Gastrocnemius medialis (tissue), 4 donors: Measurements from ENCODE around the gene BSPRY. TPM values are rescaled to one million over a fixed set of nuclear protein-coding genes. Genes with fewer than 3 reads are reported as not detected.

Experiments used
- ATAC-seq, 2 donors: fragments of 150-250 bp; one replicate each; pipeline ENCODE4 v1.9.1; 2016
- DNase-seq, 2 donors: peaks; one replicate each; pipeline ENCODE4 v3.0.0-alpha.2; 2019
- H3K27ac ChIP-seq, 4 donors: fragments of 200-600 bp; sonication (generic); 1 replicate in 1 of 4; 2 replicates in 3 of 4; pipeline ENCODE4 v1.5.1; 2016 to 2018; ENCODE audit warnings: mild to moderate bottlenecking in 2 of 4, moderate library complexity in 1 of 4
- H3K27me3 ChIP-seq, 3 donors: fragments of 200-600 bp; sonication (generic) in 2 of 3; 1 replicate in 1 of 3; 2 replicates in 2 of 3; pipeline versions ENCODE4 v1.5.1 to v1.6.0; 2016 to 2019; ENCODE audit warnings: mild to moderate bottlenecking in 1 of 3, moderate library complexity in 1 of 3
- H3K36me3 ChIP-seq, 2 donors: fragments of 200-600 bp; sonication (generic) in 1 of 2; one replicate each; pipeline ENCODE4 v1.5.1; 2017 to 2018
- H3K4me1 ChIP-seq, 2 donors: fragments of 200-600 bp; sonication (generic) in 1 of 2; one replicate each; pipeline ENCODE4 v1.5.1; 2016 to 2017; ENCODE audit warnings: mild to moderate bottlenecking in 2 of 2
- H3K4me3 ChIP-seq, 4 donors: fragments of 200-600 bp; sonication (generic) in 3 of 4; 1 replicate in 1 of 4; 2 replicates in 3 of 4; pipeline ENCODE4 v1.5.1; 2016 to 2019; ENCODE audit warnings: mild to moderate bottlenecking in 2 of 4
- H3K9me3 ChIP-seq, 3 donors: fragments of 200-600 bp; sonication (generic) in 2 of 3; 1 replicate in 1 of 3; 2 replicates in 2 of 3; pipeline ENCODE4 v1.5.1; 2016 to 2019
- POLR2A ChIP-seq, 2 donors: fragments of 450-650 bp; IDR thresholded peaks; one replicate each; pipeline ENCODE4 v1.6.1; 2017; ENCODE audit warnings: antibody characterized with exemption in 2 of 2, mild to moderate bottlenecking in 2 of 2, moderate library complexity in 2 of 2
- in situ Hi-C, 4 donors: fragments of 200-750 bp; cut with MboI; loops; one replicate each; pipeline versions ENCODE4 v1.15.0 to v1.8.0; 2017; ENCODE audit warnings: low sequenced_read_pairs in 4 of 4
- intact Hi-C: fragments of 100-400 bp; cut with DNase I; formaldehyde crosslinking; loops from one replicate; pipeline ENCODE4 v1.15.1; 2023; ENCODE audit warnings: low total_unique reads
- total RNA-seq, 4 donors: library from RNA; depleted of rRNA; stranded (reverse); fragments of >200 nt; gene quantifications; one replicate each; pipeline versions ENCODE4 v1.1.0 to v1.2.3, GENCODE V29; 2016
- TF ChIP-seq, protein P1 (sequence below), 5 experiments: fragments of 450-650 bp in 3 of 5; fragments of 200-600 bp in 2 of 5; sonication (generic) in 2 of 5; IDR thresholded peaks in 4 of 5; conservative IDR thresholded peaks in 1 of 5; 1 replicate in 4 of 5; 2 replicates in 1 of 5; pipeline ENCODE4 v1.5.1; 2016 to 2019; ENCODE audit warnings: antibody characterized with exemption in 5 of 5, mild to moderate bottlenecking in 3 of 5, moderate library complexity in 3 of 5

The BSPRY gene
- total RNA-seq, 4 donors from 2014 or later = 0.12 TPM; not detected in 3

DNA sequence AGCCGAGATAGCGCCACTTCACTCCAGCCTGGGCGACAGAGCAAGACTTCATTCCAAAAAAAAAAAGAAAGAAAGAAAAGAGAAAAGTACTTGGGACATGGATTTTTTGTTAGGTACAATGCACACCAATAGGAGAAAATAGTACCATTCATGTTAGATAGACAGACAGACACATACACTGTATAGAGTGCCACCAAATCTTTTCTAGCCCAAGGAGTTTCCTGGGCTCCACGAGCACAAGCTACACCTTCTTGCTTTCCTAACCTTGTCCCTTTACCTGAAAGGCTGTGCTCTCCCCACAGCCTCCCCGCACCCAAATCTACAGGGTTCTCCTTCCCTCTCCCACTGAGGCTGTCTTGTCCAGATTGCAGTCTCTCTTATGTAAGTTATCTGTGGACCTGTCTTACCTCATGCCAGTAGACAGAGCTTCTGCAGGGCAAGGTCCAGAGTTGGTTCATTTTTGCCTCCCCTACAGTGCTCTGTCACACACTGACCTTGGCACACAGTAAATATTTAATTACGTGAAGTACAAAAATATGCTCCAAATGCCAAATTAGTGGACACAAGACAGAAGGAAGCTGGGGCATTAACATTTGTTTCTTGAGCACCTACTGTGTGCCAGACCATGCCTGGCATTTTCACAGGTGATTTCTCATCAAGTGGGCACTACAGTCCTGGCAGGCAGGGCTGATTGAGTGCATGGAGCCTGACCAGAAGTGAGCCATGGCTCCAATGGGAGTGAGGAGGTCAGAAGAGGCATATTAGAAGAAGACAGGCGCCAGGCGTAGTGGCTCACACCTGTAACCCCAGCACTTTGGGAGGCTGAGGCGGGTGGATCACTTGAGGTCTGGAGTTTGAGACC, 45.9 kb downstream of the BSPRY start:
- Histone ChIP-seq H3K9me3 (no peaks in the 10 kb centered on the region), H3K4me1 (peaks cover 10 to 16% of the 10 kb centered on the region in 2 donors), H3K36me3 (peaks cover 0 to 23% of the 10 kb centered on the region in 2 donors), H3K27ac (no peak overlapping the region), H3K27me3 (no peaks in the 10 kb centered on the region), H3K4me3 (no peak overlapping the region)
- ATAC-seq = no peak
- in situ Hi-C loops (loop anchor here in 1 of 4 donors (10.0 kb wide), 1 partner anchor 60 kb away; no protein-coding TSS in a partner anchor), intact Hi-C loops (no loop called here)
- no peak for DNase-seq
- TF ChIP-seq POLR2A (IDR thresholded peaks at IDR 0.05) = no peak
- TF ChIP-seq, protein P1, sequence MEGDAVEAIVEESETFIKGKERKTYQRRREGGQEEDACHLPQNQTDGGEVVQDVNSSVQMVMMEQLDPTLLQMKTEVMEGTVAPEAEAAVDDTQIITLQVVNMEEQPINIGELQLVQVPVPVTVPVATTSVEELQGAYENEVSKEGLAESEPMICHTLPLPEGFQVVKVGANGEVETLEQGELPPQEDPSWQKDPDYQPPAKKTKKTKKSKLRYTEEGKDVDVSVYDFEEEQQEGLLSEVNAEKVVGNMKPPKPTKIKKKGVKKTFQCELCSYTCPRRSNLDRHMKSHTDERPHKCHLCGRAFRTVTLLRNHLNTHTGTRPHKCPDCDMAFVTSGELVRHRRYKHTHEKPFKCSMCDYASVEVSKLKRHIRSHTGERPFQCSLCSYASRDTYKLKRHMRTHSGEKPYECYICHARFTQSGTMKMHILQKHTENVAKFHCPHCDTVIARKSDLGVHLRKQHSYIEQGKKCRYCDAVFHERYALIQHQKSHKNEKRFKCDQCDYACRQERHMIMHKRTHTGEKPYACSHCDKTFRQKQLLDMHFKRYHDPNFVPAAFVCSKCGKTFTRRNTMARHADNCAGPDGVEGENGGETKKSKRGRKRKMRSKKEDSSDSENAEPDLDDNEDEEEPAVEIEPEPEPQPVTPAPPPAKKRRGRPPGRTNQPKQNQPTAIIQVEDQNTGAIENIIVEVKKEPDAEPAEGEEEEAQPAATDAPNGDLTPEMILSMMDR (IDR thresholded peaks at IDR 0.05 in 4 of 5, conservative IDR thresholded peaks at IDR 0.05 in 1 of 5) = no peak

DNA sequence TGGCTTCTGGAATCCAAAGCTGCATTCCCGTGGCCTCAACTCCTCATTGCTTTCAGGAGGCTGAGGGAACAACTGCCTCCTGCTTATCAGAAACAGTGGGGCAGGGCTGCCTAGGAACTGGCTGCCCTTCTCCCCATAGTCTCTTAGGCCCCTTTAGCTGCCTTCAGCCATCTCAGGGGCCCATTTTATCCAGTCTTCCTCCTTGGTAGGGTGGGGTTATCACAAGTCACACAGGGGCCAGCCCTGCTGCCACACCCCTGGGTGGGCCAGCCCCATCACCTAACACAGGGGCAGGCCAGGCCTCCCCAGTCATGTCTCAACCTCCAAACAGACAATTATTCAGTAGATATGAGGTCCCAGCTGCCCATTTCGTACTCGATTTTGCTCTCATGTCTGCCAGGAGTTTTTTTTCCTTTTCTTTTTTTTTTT, 47.9 kb downstream of the BSPRY start:
- no peaks in the 10 kb centered on the region for H3K9me3 ChIP-seq
- ATAC-seq (no peak), DNase-seq (no peak)
- intact Hi-C loops = no loop called here
- in situ Hi-C loops = loop anchor here in 1 of 4 donors (10.0 kb wide), 1 partner anchor 62 kb away; no protein-coding TSS in a partner anchor
- H3K4me3 ChIP-seq = no peak overlapping the region
- H3K27me3 ChIP-seq = no peaks in the 10 kb centered on the region
- H3K27ac ChIP-seq = no peak overlapping the region
- H3K4me1 ChIP-seq = peaks cover 19 to 26% of the 10 kb centered on the region in 2 donors
- TF ChIP-seq, protein P1 (IDR thresholded peaks at IDR 0.05 in 4 of 5, conservative IDR thresholded peaks at IDR 0.05 in 1 of 5) = no peak
- TF ChIP-seq POLR2A (IDR thresholded peaks at IDR 0.05) = no peak
- peaks cover 0 to 3% of the 10 kb centered on the region in 2 donors for H3K36me3 ChIP-seq

DNA sequence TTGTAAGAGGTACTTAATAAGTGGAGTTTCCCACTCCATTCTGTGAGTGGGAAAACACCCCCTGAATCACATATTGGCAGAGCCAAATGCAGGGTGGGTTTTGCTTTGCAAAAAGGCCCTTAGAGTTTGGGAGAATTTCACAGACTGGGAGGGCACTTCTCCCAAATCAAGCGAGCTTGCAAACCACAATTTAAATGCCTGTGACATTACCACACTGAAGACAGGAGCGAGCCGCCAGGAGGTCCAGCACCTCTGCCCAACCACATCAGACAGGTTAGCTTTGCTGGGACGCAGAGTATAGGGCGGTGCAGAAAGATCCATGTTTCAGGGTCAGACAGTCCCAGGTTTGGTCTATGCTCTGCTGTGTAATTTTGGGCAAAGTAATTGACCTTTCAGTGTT, 49.5 kb downstream of the BSPRY start:
- no peak overlapping the region for H3K4me3 ChIP-seq
- H3K9me3 ChIP-seq = no peaks in the 10 kb centered on the region
- H3K36me3 ChIP-seq = no peaks in the 10 kb centered on the region
- H3K4me1 ChIP-seq = peaks cover 19 to 26% of the 10 kb centered on the region in 2 donors
- H3K27ac ChIP-seq = no peak overlapping the region
- no peak for DNase-seq
- TF ChIP-seq, protein P1 (IDR thresholded peaks at IDR 0.05 in 4 of 5, conservative IDR thresholded peaks at IDR 0.05 in 1 of 5) = no peak
- no peak for TF ChIP-seq POLR2A (IDR thresholded peaks at IDR 0.05)
- intact Hi-C loops = loop anchor here (2.0 kb wide), 1 partner anchor 22 kb away; the partner anchor contains the start of gene HDHD3
- in situ Hi-C loops = loop anchor here in 1 of 4 donors (10.0 kb wide), 1 partner anchor 64 kb away; no protein-coding TSS in a partner anchor
- ATAC-seq = no peak
- H3K27me3 ChIP-seq = no peaks in the 10 kb centered on the region

DNA sequence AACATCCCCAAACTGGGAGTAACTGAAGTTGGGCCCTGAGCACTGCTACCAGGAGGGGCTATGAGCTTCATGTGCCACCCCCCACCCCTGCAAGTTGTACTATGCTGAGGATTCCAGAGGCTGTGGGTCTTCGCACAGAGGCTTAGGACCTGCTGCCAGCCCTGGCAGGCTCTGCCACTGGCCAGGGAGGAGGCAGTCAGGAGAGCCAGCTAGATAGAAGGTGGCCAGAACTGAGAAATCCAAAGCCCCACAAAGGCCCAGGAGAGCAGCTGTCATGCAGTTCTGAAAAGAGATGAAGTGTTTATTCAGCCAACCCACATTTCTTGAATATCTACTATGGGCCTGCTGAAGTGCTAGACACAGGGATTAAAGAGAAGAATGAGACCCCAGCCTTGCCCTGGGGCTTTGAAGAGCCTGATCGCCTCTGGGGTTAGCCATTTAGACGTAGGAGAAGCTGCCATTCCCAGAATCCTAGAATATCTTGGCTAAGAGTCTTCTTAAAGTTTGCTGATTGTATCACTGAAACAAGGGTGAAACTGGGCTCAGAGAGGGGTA, 50.4 kb downstream of the BSPRY start:
- H3K36me3 ChIP-seq = no peaks in the 10 kb centered on the region
- no peak for TF ChIP-seq POLR2A (IDR thresholded peaks at IDR 0.05)
- TF ChIP-seq, protein P1 (IDR thresholded peaks at IDR 0.05 in 4 of 5, conservative IDR thresholded peaks at IDR 0.05 in 1 of 5) = no peak
- H3K9me3 ChIP-seq = no peaks in the 10 kb centered on the region
- intact Hi-C loops = loop anchor here (2.0 to 5.0 kb wide), 2 partner anchors 23 to 57 kb away; partner anchors contain the start of genes HDHD3 and WDR31
- in situ Hi-C loops = loop anchor here in 2 of 4 donors (10.0 kb wide), 2 partner anchors 65 to 125 kb away; partner anchors contain the start of genes CDC26 (in 2 of the 2) and PRPF4 (in 2 of the 2)
- peak overlapping the region in 1 of 4 donors; percentile 90 for H3K4me3 ChIP-seq
- H3K4me1 ChIP-seq = peaks cover 19 to 26% of the 10 kb centered on the region in 2 donors
- no peaks in the 10 kb centered on the region for H3K27me3 ChIP-seq
- ATAC-seq = no peak
- peak overlapping the region in 1 of 4 donors; percentile 86 for H3K27ac ChIP-seq
- no peak for DNase-seq
